HG03354 (cell line): ENCODE data around the gene LRRC8D.

Source experiments
- ATAC-seq: cut with Tn5 transposase; IDR thresholded peaks from one replicate; pipeline ENCODE4 v1.9.1; 2021; ENCODE audit warnings: mild to moderate bottlenecking; ENCODE audit not compliant: unreplicated experiment, poor library complexity, severe bottlenecking

Gene LRRC8D

GRCh38 chr1:89929467-89930063 lies 108.7 kb downstream of the LRRC8D start:
- ATAC-seq, result no peak

GRCh38 chr1:89930579-89930978 lies 109.7 kb downstream of the LRRC8D start:
- ATAC-seq, result no peak

- ATAC-seq, result no peak
These were observed 111.1 kb downstream of the LRRC8D start for GRCh38 chr1:89931964-89932363.

- no peak for ATAC-seq
These were observed 111.9 kb downstream of the LRRC8D start for GRCh38 chr1:89932598-89933364.

- no peak for ATAC-seq
These were observed 113.6 kb downstream of the LRRC8D start for GRCh38 chr1:89934461-89934860.

GRCh38 chr1:89935235-89935634 lies 114.4 kb downstream of the LRRC8D start:
- ATAC-seq, result no peak

GRCh38 chr1:89936694-89937093 lies 115.9 kb downstream of the LRRC8D start:
- ATAC-seq, result no peak

GRCh38 chr1:89938171-89939055 lies 117.6 kb downstream of the LRRC8D start:
- ATAC-seq, result no peak

GRCh38 chr1:89939059-89939570 lies 118.3 kb downstream of the LRRC8D start:
- no peak for ATAC-seq

- ATAC-seq, result no peak
These were observed 119.0 kb downstream of the LRRC8D start for GRCh38 chr1:89939693-89940438.

GRCh38 chr1:89941110-89941766 lies 120.4 kb downstream of the LRRC8D start:
- ATAC-seq, result no peak

GRCh38 chr1:89942014-89942413 lies 121.2 kb downstream of the LRRC8D start:
- ATAC-seq, result no peak

GRCh38 chr1:89942825-89943658 lies 122.2 kb downstream of the LRRC8D start:
- no peak for ATAC-seq

- no peak for ATAC-seq
These were observed 123.3 kb downstream of the LRRC8D start for GRCh38 chr1:89943846-89944781.

- ATAC-seq, result peak; percentile 70
These were observed 125.1 kb downstream of the LRRC8D start for GRCh38 chr1:89945852-89946476.

GRCh38 chr1:89946532-89946931 lies 125.7 kb downstream of the LRRC8D start:
- ATAC-seq, result no peak
